ENCODE results near the gene TANC1. TPM values are rescaled to one million over a fixed set of nuclear protein-coding genes. Genes with fewer than 3 reads are reported as not detected.

TANC1 gene
- total and polyA plus RNA-seq, 2 donors (not counting 3 experiments of a cell fraction or from before 2014, with no cell fraction given) = 58.9 to 99.4 TPM

GRCh38 chr2:158943973-158944372 is 24.5 kb upstream of the TANC1 start:
- no peak for TF ChIP-seq POLR2A (IDR thresholded peaks at IDR 0.05; ENCODE audit: low read depth, low read length)
- no peak for TF ChIP-seq FOS (IDR thresholded peaks at IDR 0.05; ENCODE audit: borderline replicate concordance, insufficient read depth, low read length)
- no peak for TF ChIP-seq EZH2 (IDR thresholded peaks at IDR 0.05; ENCODE audit: borderline replicate concordance, low read depth, low read length, severe bottlenecking)
- TF ChIP-seq JUN (IDR thresholded peaks at IDR 0.05; ENCODE audit: borderline replicate concordance, insufficient read depth, insufficient read length, low read depth) = no peak
- Histone ChIP-seq H4K20me1 (replicated peaks; ENCODE audit: control insufficient read depth, extremely low read depth, insufficient read depth, low read length) (no peaks in the 10 kb centered on the region), H3K4me2 (ENCODE audit: insufficient read depth, low read length) (no peak overlapping the region), H3K79me2 (ENCODE audit: control insufficient read depth, insufficient read depth, low read length) (no peaks in the 10 kb centered on the region), H3K4me3 (replicated peaks in 1 of 3; ENCODE audit: insufficient read depth in 1 of 3, low read depth in 1 of 3, low read length in 3 of 3) (no peak overlapping the region), H3K9ac (replicated peaks; ENCODE audit: extremely low read depth, insufficient read depth, low read length) (no peak overlapping the region), H3K4me1 (ENCODE audit: control insufficient read depth, extremely low read depth, insufficient read depth, low read length) (peaks cover 7% of the 10 kb centered on the region), H2AFZ (ENCODE audit: low read depth, low read length) (no peak overlapping the region), H3K27ac (ENCODE audit: insufficient read depth, low read depth, low read length) (no peak overlapping the region), H3K9me1 (replicated peaks; ENCODE audit: control insufficient read depth, extremely low read depth, insufficient read depth, low read length) (no peaks in the 10 kb centered on the region), H3K9me3 (replicated peaks; ENCODE audit: control insufficient read depth, insufficient read depth, low read length) (no peaks in the 10 kb centered on the region), H3K36me3 (ENCODE audit: control insufficient read depth in 2 of 2, extremely low read depth in 1 of 2, insufficient read depth in 2 of 2, low read length in 2 of 2) (no peaks in the 10 kb centered on the region), H3K27me3 (ENCODE audit: control insufficient read depth in 2 of 2, insufficient read depth in 2 of 2, low read length in 2 of 2) (no peaks in the 10 kb centered on the region)
- POLR2A ChIA-PET = no interaction called here
- intact Hi-C loops (cut with micrococcal nuclease) (no loop called here), dilution Hi-C loops (cut with MboI; ENCODE audit: extremely low pct_ligation_motif_present, low sequenced_read_pairs) (no loop called here)
- no TSS peak for BruUV-seq (replicated peaks)
- CTCF ChIA-PET = no interaction called here
- no peak for FAIRE-seq
- DNase-seq (ENCODE audit: low read depth, low spot score) = no peak

GRCh38 chr2:158948964-158949699 is 19.3 kb upstream of the TANC1 start:
- no peak overlapping the region for H3K4me3 ChIP-seq (replicated peaks in 1 of 3; ENCODE audit: insufficient read depth in 1 of 3, low read depth in 1 of 3, low read length in 3 of 3)
- H3K4me2 ChIP-seq (ENCODE audit: insufficient read depth, low read length) = no peak overlapping the region
- POLR2A ChIA-PET = no interaction called here
- TF ChIP-seq FOS (IDR thresholded peaks at IDR 0.05; ENCODE audit: borderline replicate concordance, insufficient read depth, low read length) (no peak), POLR2A (IDR thresholded peaks at IDR 0.05; ENCODE audit: low read depth, low read length) (no peak), MAX (IDR thresholded peaks at IDR 0.05; ENCODE audit: insufficient read depth, insufficient read length) (no peak), CTCF (IDR thresholded peaks at IDR 0.05; ENCODE audit: extremely low read depth in 1 of 2, insufficient read depth in 1 of 2, low read depth in 1 of 2, low read length in 2 of 2) (no peak), MYC (IDR thresholded peaks at IDR 0.05; ENCODE audit: low read depth, low read length) (no peak), GATA2 (IDR thresholded peaks at IDR 0.05; ENCODE audit: insufficient read depth, insufficient read length, low read depth, low read length) (no peak), POLR2AphosphoS5 (IDR thresholded peaks at IDR 0.05; ENCODE audit: insufficient read depth, low read depth, low read length) (no peak), JUN (IDR thresholded peaks at IDR 0.05; ENCODE audit: borderline replicate concordance, insufficient read depth, insufficient read length, low read depth) (no peak), EZH2 (IDR thresholded peaks at IDR 0.05; ENCODE audit: borderline replicate concordance, low read depth, low read length, severe bottlenecking) (no peak)
- H3K79me2 ChIP-seq (ENCODE audit: control insufficient read depth, insufficient read depth, low read length) = no peaks in the 10 kb centered on the region
- CTCF ChIA-PET = interaction anchor here (0.6 to 1.0 kb wide), 2 partner anchors 9 to 41 kb away, joined by 3 read pairs; no protein-coding TSS in a partner anchor
- FAIRE-seq (no peak), DNase-seq (ENCODE audit: low read depth, low spot score) (no peak)
- H4K20me1 ChIP-seq (replicated peaks; ENCODE audit: control insufficient read depth, extremely low read depth, insufficient read depth, low read length) = no peaks in the 10 kb centered on the region
- no peaks in the 10 kb centered on the region for H3K9me1 ChIP-seq (replicated peaks; ENCODE audit: control insufficient read depth, extremely low read depth, insufficient read depth, low read length)
- H3K9ac ChIP-seq (replicated peaks; ENCODE audit: extremely low read depth, insufficient read depth, low read length) = no peak overlapping the region
- H3K4me1 ChIP-seq (ENCODE audit: control insufficient read depth, extremely low read depth, insufficient read depth, low read length) = peaks cover 16% of the 10 kb centered on the region
- no peaks in the 10 kb centered on the region for H3K27me3 ChIP-seq (ENCODE audit: control insufficient read depth in 2 of 2, insufficient read depth in 2 of 2, low read length in 2 of 2)
- no peaks in the 10 kb centered on the region for H3K9me3 ChIP-seq (replicated peaks; ENCODE audit: control insufficient read depth, insufficient read depth, low read length)
- dilution Hi-C loops (cut with MboI; ENCODE audit: extremely low pct_ligation_motif_present, low sequenced_read_pairs) (no loop called here), intact Hi-C loops (cut with micrococcal nuclease) (no loop called here)
- no peak overlapping the region for H2AFZ ChIP-seq (ENCODE audit: low read depth, low read length)
- H3K27ac ChIP-seq (ENCODE audit: insufficient read depth, low read depth, low read length) = no peak overlapping the region
- H3K36me3 ChIP-seq (ENCODE audit: control insufficient read depth in 2 of 2, extremely low read depth in 1 of 2, insufficient read depth in 2 of 2, low read length in 2 of 2) = no peaks in the 10 kb centered on the region
- BruUV-seq (replicated peaks) = no TSS peak
